ENCODE measurements around the gene CDH2. TPM values are rescaled to one million over a fixed set of nuclear protein-coding genes. Genes with fewer than 3 reads are reported as not detected.

Gene CDH2
- total RNA-seq, 1 donor from 2014 or later, result 22.8 TPM

GRCh38 chr18:28175930-28176697, 816 bp downstream of the CDH2 start:
- H3K27me3 ChIP-seq, result no peaks in the 10 kb centered on the region
- H3K4me3 ChIP-seq, result peak overlapping the region; percentile 70 to 89
- TF ChIP-seq CTCF (IDR thresholded peaks at IDR 0.05), result no peak
- no peaks in the 10 kb centered on the region for H3K9me3 ChIP-seq
- intact Hi-C loops (cut with DNase I), result loop anchor here (5.0 kb wide), 3 partner anchors 119 to 991 kb away; no protein-coding TSS in a partner anchor
- no peaks in the 10 kb centered on the region for H3K36me3 ChIP-seq
- DNase-seq (ENCODE audit: low spot score in 2 of 2), result no peak
- H3K27ac ChIP-seq, result peak overlapping the region; percentile 61 to 81
- H3K4me1 ChIP-seq, result no peaks in the 10 kb centered on the region

GRCh38 chr18:28175150-28175929, 1.6 kb downstream of the CDH2 start:
- intact Hi-C loops (cut with DNase I), result loop anchor here (5.0 kb wide), 3 partner anchors 118 to 992 kb away; no protein-coding TSS in a partner anchor
- peak overlapping the region; percentile 61 to 81 for H3K27ac ChIP-seq
- H3K36me3 ChIP-seq, result no peaks in the 10 kb centered on the region
- no peaks in the 10 kb centered on the region for H3K9me3 ChIP-seq
- no peak for TF ChIP-seq CTCF (IDR thresholded peaks at IDR 0.05)
- no peaks in the 10 kb centered on the region for H3K4me1 ChIP-seq
- H3K27me3 ChIP-seq, result no peaks in the 10 kb centered on the region
- H3K4me3 ChIP-seq, result peak overlapping the region; percentile 70 to 89
- DNase-seq (ENCODE audit: low spot score in 2 of 2), result no peak

- TF ChIP-seq CTCF (IDR thresholded peaks at IDR 0.05), result no peak
- Histone ChIP-seq H3K9me3 (no peaks in the 10 kb centered on the region), H3K27ac (no peak overlapping the region), H3K36me3 (no peaks in the 10 kb centered on the region), H3K27me3 (no peaks in the 10 kb centered on the region), H3K4me1 (no peaks in the 10 kb centered on the region), H3K4me3 (peak overlapping the region; percentile 70 to 89)
- DNase-seq (ENCODE audit: low spot score in 2 of 2), result no peak
- intact Hi-C loops (cut with DNase I), result no loop called here
Measured at GRCh38 chr18:28174181-28174905, 2.6 kb downstream of the CDH2 start.

GRCh38 chr18:28171837-28172236, 5.1 kb downstream of the CDH2 start:
- Histone ChIP-seq H3K9me3 (no peaks in the 10 kb centered on the region), H3K4me3 (no peak overlapping the region), H3K27ac (no peak overlapping the region), H3K27me3 (no peaks in the 10 kb centered on the region), H3K36me3 (no peaks in the 10 kb centered on the region), H3K4me1 (no peaks in the 10 kb centered on the region)
- intact Hi-C loops (cut with DNase I), result no loop called here
- no peak for DNase-seq (ENCODE audit: low spot score in 2 of 2)
- TF ChIP-seq CTCF (IDR thresholded peaks at IDR 0.05), result no peak

GRCh38 chr18:28168725-28169124, 8.2 kb downstream of the CDH2 start:
- Histone ChIP-seq H3K36me3 (no peaks in the 10 kb centered on the region), H3K4me1 (no peaks in the 10 kb centered on the region), H3K9me3 (no peaks in the 10 kb centered on the region), H3K27me3 (no peaks in the 10 kb centered on the region), H3K4me3 (no peak overlapping the region), H3K27ac (no peak overlapping the region)
- intact Hi-C loops (cut with DNase I), result no loop called here
- no peak for TF ChIP-seq CTCF (IDR thresholded peaks at IDR 0.05)
- no peak for DNase-seq (ENCODE audit: low spot score in 2 of 2)
